ENCODE data around the gene ZBTB7C.
A peak's percentile ranks its signal among the peaks of the same experiment; 100 is the strongest.

DNA sequence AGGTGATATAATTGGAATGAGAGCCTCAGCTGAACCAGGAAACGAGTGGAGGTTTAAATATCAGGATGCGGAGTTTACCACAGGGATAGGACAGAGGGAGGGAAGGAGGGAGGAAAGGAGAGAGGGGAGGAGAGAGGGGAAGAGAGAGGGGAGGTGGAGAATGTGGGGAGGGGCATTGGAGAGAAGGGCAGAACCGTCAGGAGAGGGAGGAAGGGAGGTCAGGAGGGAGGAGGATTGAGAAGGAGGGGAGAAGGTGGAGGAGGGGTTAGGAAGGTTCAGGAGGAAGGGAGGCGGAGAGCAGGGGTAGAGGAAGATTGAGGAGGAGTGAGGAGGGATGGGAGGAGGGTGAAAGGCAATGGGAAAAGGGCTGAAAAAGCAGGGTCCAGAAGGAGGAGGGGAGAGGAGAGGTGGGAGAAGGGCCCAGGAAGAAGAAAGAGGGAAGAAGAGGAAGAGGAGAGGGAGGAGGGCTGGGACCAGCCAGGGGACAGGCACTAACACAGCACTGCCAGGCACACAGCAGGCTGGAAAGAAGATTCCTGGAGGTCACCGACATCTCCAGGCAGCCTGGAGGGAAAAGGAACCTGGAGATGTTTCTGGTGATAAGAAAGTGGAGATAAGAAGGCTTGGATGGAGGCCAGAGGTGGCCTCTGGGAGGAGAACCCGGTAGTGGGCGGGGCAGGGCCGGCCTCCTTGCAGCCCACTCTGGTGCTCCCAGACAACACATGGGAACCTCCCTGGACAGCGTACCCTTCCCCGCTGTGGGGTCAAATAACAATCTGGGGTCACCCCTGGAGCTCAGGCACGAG is 302.0 kb downstream of the ZBTB7C start:
- TF ChIP-seq, protein P1, sequence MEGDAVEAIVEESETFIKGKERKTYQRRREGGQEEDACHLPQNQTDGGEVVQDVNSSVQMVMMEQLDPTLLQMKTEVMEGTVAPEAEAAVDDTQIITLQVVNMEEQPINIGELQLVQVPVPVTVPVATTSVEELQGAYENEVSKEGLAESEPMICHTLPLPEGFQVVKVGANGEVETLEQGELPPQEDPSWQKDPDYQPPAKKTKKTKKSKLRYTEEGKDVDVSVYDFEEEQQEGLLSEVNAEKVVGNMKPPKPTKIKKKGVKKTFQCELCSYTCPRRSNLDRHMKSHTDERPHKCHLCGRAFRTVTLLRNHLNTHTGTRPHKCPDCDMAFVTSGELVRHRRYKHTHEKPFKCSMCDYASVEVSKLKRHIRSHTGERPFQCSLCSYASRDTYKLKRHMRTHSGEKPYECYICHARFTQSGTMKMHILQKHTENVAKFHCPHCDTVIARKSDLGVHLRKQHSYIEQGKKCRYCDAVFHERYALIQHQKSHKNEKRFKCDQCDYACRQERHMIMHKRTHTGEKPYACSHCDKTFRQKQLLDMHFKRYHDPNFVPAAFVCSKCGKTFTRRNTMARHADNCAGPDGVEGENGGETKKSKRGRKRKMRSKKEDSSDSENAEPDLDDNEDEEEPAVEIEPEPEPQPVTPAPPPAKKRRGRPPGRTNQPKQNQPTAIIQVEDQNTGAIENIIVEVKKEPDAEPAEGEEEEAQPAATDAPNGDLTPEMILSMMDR (optimal IDR thresholded peaks at IDR 0.05 in 1 of 3, IDR thresholded peaks at IDR 0.05 in 1 of 3, conservative IDR thresholded peaks at IDR 0.05 in 1 of 3; ENCODE audit: extremely low read depth in 1 of 3, insufficient read depth in 2 of 3, low read length in 3 of 3), result no peak
- peak; percentile 50 for TF ChIP-seq EZH2 (IDR thresholded peaks at IDR 0.05; ENCODE audit: low read length)
